HS-5 (cell line): Measurements from ENCODE around the gene IGFBP3.

ENCODE experiments used
- DNase-seq: peaks from one replicate; pipeline ENCODE4 v3.0.0-alpha.2; 2012; ENCODE audit warnings: low read depth

Gene IGFBP3

GRCh38 chr7:45922810-45923209 lies 1.7 kb upstream of the IGFBP3 start:
- no peak for DNase-seq

GRCh38 chr7:45921699-45922519 lies 837 bp upstream of the IGFBP3 start:
- peak; percentile 61 for DNase-seq

GRCh38 chr7:45921381-45921698 lies 268 bp upstream of the IGFBP3 start:
- no peak for DNase-seq

GRCh38 chr7:45919993-45920459 lies 1.0 kb downstream of the IGFBP3 start:
- DNase-seq = no peak

GRCh38 chr7:45919231-45919784 lies 1.8 kb downstream of the IGFBP3 start:
- no peak for DNase-seq

- DNase-seq = no peak
These were observed 2.5 kb downstream of the IGFBP3 start for GRCh38 chr7:45918556-45918955.

- no peak for DNase-seq
These were observed 3.4 kb downstream of the IGFBP3 start for GRCh38 chr7:45917658-45918057.

GRCh38 chr7:45917064-45917463 lies 4.0 kb downstream of the IGFBP3 start:
- no peak for DNase-seq

- no peak for DNase-seq
These were observed 5.5 kb downstream of the IGFBP3 start for GRCh38 chr7:45915606-45916005.

GRCh38 chr7:45914911-45915310 lies 6.2 kb downstream of the IGFBP3 start:
- DNase-seq = no peak

- no peak for DNase-seq
These were observed 8.1 kb downstream of the IGFBP3 start for GRCh38 chr7:45912972-45913371.

GRCh38 chr7:45911311-45911710 lies 9.8 kb downstream of the IGFBP3 start:
- no peak for DNase-seq

- DNase-seq = no peak
These were observed 10.2 kb downstream of the IGFBP3 start for GRCh38 chr7:45910855-45911254.

GRCh38 chr7:45909561-45909960 lies 11.5 kb downstream of the IGFBP3 start:
- no peak for DNase-seq

GRCh38 chr7:45902820-45903219 lies 18.3 kb downstream of the IGFBP3 start:
- no peak for DNase-seq

GRCh38 chr7:45901566-45901965 lies 19.5 kb downstream of the IGFBP3 start:
- DNase-seq = no peak

GRCh38 chr7:45898222-45898621 lies 22.9 kb downstream of the IGFBP3 start:
- DNase-seq = no peak

- DNase-seq = peak; percentile 77
These were observed 23.9 kb downstream of the IGFBP3 start for GRCh38 chr7:45897042-45897690.

GRCh38 chr7:45894665-45895062 lies 26.4 kb downstream of the IGFBP3 start:
- DNase-seq = no peak

GRCh38 chr7:45893996-45894664 lies 26.9 kb downstream of the IGFBP3 start:
- DNase-seq = no peak

GRCh38 chr7:45893374-45893995 lies 27.6 kb downstream of the IGFBP3 start:
- DNase-seq = no peak

- no peak for DNase-seq
These were observed 28.6 kb downstream of the IGFBP3 start for GRCh38 chr7:45892407-45893035.
